Adrenal gland (tissue), 5 donors: ENCODE measurements around the gene ASB13.

ENCODE experiments used
- POLR2A ChIP-seq, 2 donors: fragments of 450-650 bp; IDR thresholded peaks; one replicate each; pipeline ENCODE4 v1.6.1; 2017; ENCODE audit warnings: antibody characterized with exemption in 2 of 2, mild to moderate bottlenecking in 2 of 2, moderate library complexity in 1 of 2
- TF ChIP-seq, protein P1 (sequence below), 6 experiments: fragments of 450-650 bp in 4 of 6; fragments of 200-600 bp in 2 of 6; sonication (generic) in 1 of 6; IDR thresholded peaks; 1 replicate in 5 of 6; 2 replicates in 1 of 6; pipeline versions ENCODE4 v1.5.1 to v1.8.0; 2016 to 2021; ENCODE audit warnings: antibody characterized with exemption in 6 of 6, mild to moderate bottlenecking in 2 of 6, moderate library complexity in 1 of 6
- donor health status: DM: no; HTN: no; CAD: no.

- TF ChIP-seq, protein P1, sequence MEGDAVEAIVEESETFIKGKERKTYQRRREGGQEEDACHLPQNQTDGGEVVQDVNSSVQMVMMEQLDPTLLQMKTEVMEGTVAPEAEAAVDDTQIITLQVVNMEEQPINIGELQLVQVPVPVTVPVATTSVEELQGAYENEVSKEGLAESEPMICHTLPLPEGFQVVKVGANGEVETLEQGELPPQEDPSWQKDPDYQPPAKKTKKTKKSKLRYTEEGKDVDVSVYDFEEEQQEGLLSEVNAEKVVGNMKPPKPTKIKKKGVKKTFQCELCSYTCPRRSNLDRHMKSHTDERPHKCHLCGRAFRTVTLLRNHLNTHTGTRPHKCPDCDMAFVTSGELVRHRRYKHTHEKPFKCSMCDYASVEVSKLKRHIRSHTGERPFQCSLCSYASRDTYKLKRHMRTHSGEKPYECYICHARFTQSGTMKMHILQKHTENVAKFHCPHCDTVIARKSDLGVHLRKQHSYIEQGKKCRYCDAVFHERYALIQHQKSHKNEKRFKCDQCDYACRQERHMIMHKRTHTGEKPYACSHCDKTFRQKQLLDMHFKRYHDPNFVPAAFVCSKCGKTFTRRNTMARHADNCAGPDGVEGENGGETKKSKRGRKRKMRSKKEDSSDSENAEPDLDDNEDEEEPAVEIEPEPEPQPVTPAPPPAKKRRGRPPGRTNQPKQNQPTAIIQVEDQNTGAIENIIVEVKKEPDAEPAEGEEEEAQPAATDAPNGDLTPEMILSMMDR (IDR thresholded peaks at IDR 0.05): no peak
- no peak for TF ChIP-seq POLR2A (IDR thresholded peaks at IDR 0.05)
Measured at GRCh38 chr10:5622186-5622960, 44.0 kb downstream of the ASB13 start.
